CD14-positive monocyte (primary cell): ENCODE results near the gene ARHGEF18. TPM values are rescaled to one million over a fixed set of nuclear protein-coding genes. Genes with fewer than 3 reads are reported as not detected.
A peak's percentile ranks its signal among the peaks of the same experiment; 100 is the strongest.

Experiments used
- DNase-seq, 3 donors: peaks; one replicate each; pipeline ENCODE4 v3.0.0-alpha.2; 2011 to 2022
- H2AFZ ChIP-seq: 2 replicates; pipeline ENCODE4 v1.6.0; 2012; ENCODE audit warnings: mild to moderate bottlenecking, low read depth, low read length, inconsistent platforms; ENCODE audit not compliant: insufficient read depth, poor library complexity, severe bottlenecking
- H3K27ac ChIP-seq, 2 donors: 1 replicate in 1 of 2; 2 replicates in 1 of 2; pipeline ENCODE4 v1.5.1; 2012 to 2013; ENCODE audit warnings: low read length in 2 of 2, control low read depth in 1 of 2, inconsistent platforms in 1 of 2, low read depth in 1 of 2, mild to moderate bottlenecking in 1 of 2
- H3K27me3 ChIP-seq, 2 donors: one replicate each; pipeline versions ENCODE4 v1.6.0 to v1.6.1; 2011 to 2013; ENCODE audit warnings: low read length in 2 of 2; ENCODE audit not compliant: control insufficient read depth in 2 of 2, insufficient read depth in 2 of 2
- H3K36me3 ChIP-seq, 2 donors: replicated peaks in 1 of 2; 1 replicate in 1 of 2; 2 replicates in 1 of 2; pipeline versions ENCODE4 v1.5.1 to v1.6.1; 2012 to 2013; ENCODE audit warnings: low read length in 2 of 2, control low read depth in 1 of 2, inconsistent platforms in 1 of 2, mild to moderate bottlenecking in 1 of 2; ENCODE audit not compliant: insufficient read depth in 2 of 2, control insufficient read depth in 1 of 2
- H3K4me1 ChIP-seq, 2 donors: 1 replicate in 1 of 2; 2 replicates in 1 of 2; pipeline versions ENCODE4 v1.5.1 to v1.6.1; 2012 to 2013; ENCODE audit warnings: low read length in 2 of 2, control low read depth in 1 of 2, inconsistent platforms in 1 of 2, mild to moderate bottlenecking in 1 of 2, moderate library complexity in 1 of 2; ENCODE audit not compliant: insufficient read depth in 2 of 2, control insufficient read depth in 1 of 2
- H3K4me2 ChIP-seq: replicated peaks from 2 replicates; pipeline ENCODE3; 2012; ENCODE audit warnings: low read length, moderate library complexity, mild to moderate bottlenecking; ENCODE audit not compliant: poor library complexity, severe bottlenecking; ENCODE audit errors: extremely low read depth
- H3K4me3 ChIP-seq, 3 experiments: fragments of 200-600 bp in 1 of 3; sonication (generic) in 1 of 3; replicated peaks in 1 of 3; 1 replicate in 2 of 3; 2 replicates in 1 of 3; pipeline ENCODE4 v1.5.1; 2011 to 2013; ENCODE audit warnings: low read length in 3 of 3, mild to moderate bottlenecking in 3 of 3, control low read depth in 2 of 3, low read depth in 2 of 3, inconsistent platforms in 1 of 3, moderate library complexity in 1 of 3
- H3K79me2 ChIP-seq: 2 replicates; pipeline ENCODE4 v1.6.0; 2012; ENCODE audit warnings: mild to moderate bottlenecking, control low read depth, inconsistent platforms, low read length, moderate library complexity; ENCODE audit not compliant: insufficient read depth
- H3K9ac ChIP-seq: 2 replicates; pipeline ENCODE4 v1.6.0; 2017; ENCODE audit warnings: low read length, mild to moderate bottlenecking; ENCODE audit not compliant: insufficient read depth, poor library complexity, severe bottlenecking
- H3K9me3 ChIP-seq, 2 donors: replicated peaks in 1 of 2; 1 replicate in 1 of 2; 2 replicates in 1 of 2; pipeline versions ENCODE4 v1.5.1 to v1.6.1; 2012 to 2013; ENCODE audit warnings: low read length in 2 of 2, control low read depth in 1 of 2; ENCODE audit not compliant: control insufficient read depth in 1 of 2, insufficient read depth in 1 of 2
- H4K20me1 ChIP-seq: 2 replicates; pipeline ENCODE4 v1.6.0; 2012; ENCODE audit warnings: mild to moderate bottlenecking, low read length, control low read depth, moderate library complexity; ENCODE audit not compliant: insufficient read depth
- H3K27ac Mint-ChIP-seq, 7 donors: one replicate each; pipeline ENCODE4 v1.8.0; 2020; ENCODE audit warnings: mild to moderate bottlenecking in 7 of 7, mixed read lengths in 7 of 7, moderate library complexity in 6 of 7, inconsistent platforms in 2 of 7
- H3K27me3 Mint-ChIP-seq, 3 donors: one replicate each; pipeline ENCODE4 v1.8.0; 2021 to 2022; ENCODE audit warnings: low read depth in 3 of 3, mild to moderate bottlenecking in 3 of 3, mixed read lengths in 3 of 3, moderate library complexity in 3 of 3, inconsistent platforms in 1 of 3
- H3K36me3 Mint-ChIP-seq, 2 donors: one replicate each; pipeline ENCODE4 v1.8.0; 2020; ENCODE audit warnings: mixed read lengths in 2 of 2, inconsistent platforms in 1 of 2, mild to moderate bottlenecking in 1 of 2
- H3K4me1 Mint-ChIP-seq: one replicate; pipeline ENCODE4 v1.8.0; 2020; ENCODE audit warnings: mild to moderate bottlenecking, mixed read lengths
- H3K4me3 Mint-ChIP-seq, 2 donors: one replicate each; pipeline ENCODE4 v1.8.0; 2020; ENCODE audit warnings: mild to moderate bottlenecking in 2 of 2, mixed read lengths in 2 of 2, moderate library complexity in 1 of 2
- H3K9me3 Mint-ChIP-seq, 7 donors: one replicate each; pipeline ENCODE4 v1.8.0; 2020 to 2022; ENCODE audit warnings: mixed read lengths in 7 of 7, mild to moderate bottlenecking in 6 of 7, moderate library complexity in 6 of 7, inconsistent platforms in 2 of 7
- CTCF ChIP-seq: fragments of 200-600 bp; IDR thresholded peaks from one replicate; pipeline ENCODE4 v1.8.0; 2022; ENCODE audit warnings: antibody characterized with exemption, mild to moderate bottlenecking
- WGBS: methylation state at CpG from one replicate; pipeline ENCODE4 v1.1.5; 2013; ENCODE audit warnings: missing lambda C conversion rate; ENCODE audit not compliant: insufficient coverage; 5-methylcytosine and 5-hydroxymethylcytosine counted together
- intact Hi-C, 2 donors: fragments of 100-400 bp; cut with micrococcal nuclease; formaldehyde crosslinking; loops; one replicate each; pipeline versions ENCODE4 v1.15.0 to v1.15.1; 2023
- polyA plus RNA-seq, 3 donors: library from polyadenylated mRNA; depleted of rRNA in 1 of 3; unstranded in 2 of 3; stranded (reverse) in 1 of 3; fragments of 300-500 nt in 2 of 3; fragments of >200 nt in 1 of 3; fragmentation: Illumina TruSeq in 2 of 3; gene quantifications; 1 replicate in 2 of 3; 2 replicates in 1 of 3; pipeline ENCODE4 v1.2.3, GENCODE V29; 2012 to 2021

Gene ARHGEF18
- polyA plus RNA-seq, 3 donors: 0.46 to 18.9 (median 0.87) TPM

DNA sequence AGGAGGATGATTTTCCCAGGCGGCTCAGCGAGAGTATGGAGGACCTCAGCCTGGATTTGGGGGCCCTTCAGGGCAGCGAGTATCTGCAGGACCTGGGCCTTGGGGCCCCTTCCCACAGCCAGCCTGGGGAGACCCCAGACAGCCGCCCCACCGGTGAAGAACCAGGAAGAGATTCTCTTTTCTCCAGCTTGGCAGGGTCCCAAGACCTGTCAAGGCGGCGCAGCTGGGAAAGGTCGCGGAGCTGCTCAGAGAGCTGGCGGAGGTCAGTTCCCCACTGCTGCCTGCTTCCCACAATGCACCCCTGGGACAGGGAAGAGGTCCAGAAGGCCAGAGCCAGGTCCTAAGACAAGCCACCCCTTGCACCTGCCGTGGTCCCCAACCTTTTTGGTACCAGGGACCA, 24.1 kb downstream of the ARHGEF18 start:
- H3K9me3 Mint-ChIP-seq: no peaks in the 10 kb centered on the region
- H3K36me3 Mint-ChIP-seq: peaks cover 83 to 98% of the 10 kb centered on the region in 2 donors
- peak overlapping the region in 1 of 2 donors; percentile 50 for H3K27ac ChIP-seq
- intact Hi-C loops: no loop called here
- peaks cover 37% of the 10 kb centered on the region for H3K79me2 ChIP-seq
- TF ChIP-seq CTCF: no peak
- H3K27me3 Mint-ChIP-seq: no peaks in the 10 kb centered on the region
- H2AFZ ChIP-seq: no peak overlapping the region
- H3K27me3 ChIP-seq: no peaks in the 10 kb centered on the region
- H3K4me3 ChIP-seq: no peak overlapping the region
- H3K9me3 ChIP-seq: no peaks in the 10 kb centered on the region
- WGBS: 94% methylated on average over 9 of the region's 11 CpGs
- H3K4me3 Mint-ChIP-seq: no peak overlapping the region
- H3K27ac Mint-ChIP-seq: no peak overlapping the region
- no peak for DNase-seq
- H3K9ac ChIP-seq: no peak overlapping the region
- peaks cover 74 to 89% of the 10 kb centered on the region in 2 donors for H3K36me3 ChIP-seq
- peaks cover 73% of the 10 kb centered on the region for H4K20me1 ChIP-seq
- peaks cover 4% of the 10 kb centered on the region for H3K4me1 Mint-ChIP-seq
- no peak overlapping the region for H3K4me2 ChIP-seq
- peaks cover 0 to 7% of the 10 kb centered on the region in 2 donors for H3K4me1 ChIP-seq

- no peaks in the 10 kb centered on the region for H3K9me3 ChIP-seq
- Mint-ChIP-seq H3K4me3 (no peak overlapping the region), H3K27ac (peak overlapping the region in 3 of 7 donors; percentile 10 to 78 (median 41)), H3K4me1 (no peaks in the 10 kb centered on the region), H3K27me3 (no peaks in the 10 kb centered on the region), H3K9me3 (no peaks in the 10 kb centered on the region), H3K36me3 (peaks cover 83 to 98% of the 10 kb centered on the region in 2 donors)
- H4K20me1 ChIP-seq: peaks cover 62% of the 10 kb centered on the region
- TF ChIP-seq CTCF: no peak
- no peaks in the 10 kb centered on the region for H3K4me1 ChIP-seq
- H3K27me3 ChIP-seq: no peaks in the 10 kb centered on the region
- H3K36me3 ChIP-seq: peaks cover 73 to 89% of the 10 kb centered on the region in 2 donors
- 100% methylated on average over 4 of the region's 6 CpGs for WGBS
- no peak for DNase-seq
- H3K4me2 ChIP-seq: no peak overlapping the region
- H3K79me2 ChIP-seq: peaks cover 28% of the 10 kb centered on the region
- H3K27ac ChIP-seq: no peak overlapping the region
- H3K4me3 ChIP-seq: no peak overlapping the region
- intact Hi-C loops: no loop called here
- no peak overlapping the region for H3K9ac ChIP-seq
- H2AFZ ChIP-seq: no peak overlapping the region
Observed at GRCh38 chr19:7373862-7374261, 25.1 kb downstream of the ARHGEF18 start.
